ENCODE data around the gene SCAMP2. TPM values are rescaled to one million over a fixed set of nuclear protein-coding genes. Genes with fewer than 3 reads are reported as not detected.

SCAMP2 gene
- total RNA-seq, 3 donors from 2014 or later (not counting 1 experiment from before 2014, with no cell fraction given), result 78.8 to 101 (median 92.8) TPM

- Histone ChIP-seq H3K27ac (ENCODE audit: low read length) (no peak overlapping the region), H3K9me3 (ENCODE audit: control insufficient read depth, insufficient read depth, low read length) (no peaks in the 10 kb centered on the region), H3K4me1 (ENCODE audit: control insufficient read depth, insufficient read depth, low read length) (peaks cover 24% of the 10 kb centered on the region), H3K4me3 (ENCODE audit: low read length) (no peak overlapping the region), H3K36me3 (ENCODE audit: control insufficient read depth, insufficient read depth, low read length) (no peaks in the 10 kb centered on the region), H3K27me3 (ENCODE audit: control insufficient read depth, insufficient read depth, low read length) (peaks cover 13% of the 10 kb centered on the region)
- TF ChIP-seq CTCF (IDR thresholded peaks at IDR 0.05), result no peak
- H3K4me1 Mint-ChIP-seq, result peaks cover 7 to 21% of the 10 kb centered on the region in 2 donors
- H3K27me3 Mint-ChIP-seq (ENCODE audit: low read depth in 2 of 2), result peaks cover 0 to 13% of the 10 kb centered on the region in 2 donors
- H3K9me3 Mint-ChIP-seq, result no peaks in the 10 kb centered on the region
- DNase-seq, result no peak
- intact Hi-C loops (cut with micrococcal nuclease), result no loop called here
- WGBS (ENCODE audit: insufficient coverage), result 85% methylated on average over 3 of the region's 4 CpGs
- ATAC-seq, result no peak
- H3K36me3 Mint-ChIP-seq, result no peaks in the 10 kb centered on the region
- H3K4me3 Mint-ChIP-seq, result no peak overlapping the region
- H3K27ac Mint-ChIP-seq, result no peak overlapping the region
Observed at GRCh38 chr15:74822233-74822632, 50.9 kb downstream of the SCAMP2 start.

GRCh38 chr15:74821790-74822158 lies 51.4 kb downstream of the SCAMP2 start:
- H3K9me3 ChIP-seq (ENCODE audit: control insufficient read depth, insufficient read depth, low read length), result no peaks in the 10 kb centered on the region
- H3K27me3 Mint-ChIP-seq (ENCODE audit: low read depth in 2 of 2), result peaks cover 0 to 13% of the 10 kb centered on the region in 2 donors
- intact Hi-C loops (cut with micrococcal nuclease), result no loop called here
- H3K27ac Mint-ChIP-seq, result no peak overlapping the region
- peaks cover 7 to 21% of the 10 kb centered on the region in 2 donors for H3K4me1 Mint-ChIP-seq
- no peaks in the 10 kb centered on the region for H3K36me3 ChIP-seq (ENCODE audit: control insufficient read depth, insufficient read depth, low read length)
- H3K4me1 ChIP-seq (ENCODE audit: control insufficient read depth, insufficient read depth, low read length), result peaks cover 21% of the 10 kb centered on the region
- ATAC-seq (no peak), DNase-seq (no peak)
- H3K27me3 ChIP-seq (ENCODE audit: control insufficient read depth, insufficient read depth, low read length), result peaks cover 9% of the 10 kb centered on the region
- H3K27ac ChIP-seq (ENCODE audit: low read length), result no peak overlapping the region
- no peaks in the 10 kb centered on the region for H3K9me3 Mint-ChIP-seq
- no peaks in the 10 kb centered on the region for H3K36me3 Mint-ChIP-seq
- no peak overlapping the region for H3K4me3 ChIP-seq (ENCODE audit: low read length)
- WGBS (ENCODE audit: insufficient coverage), result 94% methylated on average over 7 of the region's 7 CpGs
- no peak overlapping the region for H3K4me3 Mint-ChIP-seq
- no peak for TF ChIP-seq CTCF (IDR thresholded peaks at IDR 0.05)

GRCh38 chr15:74821091-74821789 lies 51.9 kb downstream of the SCAMP2 start:
- H3K27ac Mint-ChIP-seq, result no peak overlapping the region
- H3K27me3 ChIP-seq (ENCODE audit: control insufficient read depth, insufficient read depth, low read length), result peaks cover 6% of the 10 kb centered on the region

More at GRCh38 chr15:74821091-74821789, 51.9 kb downstream of the SCAMP2 start:
- peaks cover 7 to 16% of the 10 kb centered on the region in 2 donors for H3K4me1 Mint-ChIP-seq
- no peak overlapping the region for H3K27ac ChIP-seq (ENCODE audit: low read length)
- WGBS (ENCODE audit: insufficient coverage), result 70% methylated on average over 11 of the region's 11 CpGs
- no peak for DNase-seq
- no peaks in the 10 kb centered on the region for H3K9me3 Mint-ChIP-seq
- TF ChIP-seq CTCF (IDR thresholded peaks at IDR 0.05), result no peak
- H3K36me3 Mint-ChIP-seq, result no peaks in the 10 kb centered on the region
- H3K4me3 Mint-ChIP-seq, result no peak overlapping the region
- peaks cover 17% of the 10 kb centered on the region for H3K4me1 ChIP-seq (ENCODE audit: control insufficient read depth, insufficient read depth, low read length)
- H3K9me3 ChIP-seq (ENCODE audit: control insufficient read depth, insufficient read depth, low read length), result no peaks in the 10 kb centered on the region
- H3K36me3 ChIP-seq (ENCODE audit: control insufficient read depth, insufficient read depth, low read length), result no peaks in the 10 kb centered on the region
- intact Hi-C loops (cut with micrococcal nuclease), result no loop called here
- H3K4me3 ChIP-seq (ENCODE audit: low read length), result no peak overlapping the region
- H3K27me3 Mint-ChIP-seq (ENCODE audit: low read depth in 2 of 2), result peaks cover 0 to 10% of the 10 kb centered on the region in 2 donors
- no peak for ATAC-seq

Measured in natural killer cell (primary cell).